NCI-H82 (cell line): Measurements from ENCODE around the gene NTN4.
"Not testable (repeated sequence)": the region's sequence is repeated elsewhere in the genome, so short reads cannot be mapped to it uniquely, and the experiment has no call there.

Experiments used
- DNase-seq: peaks from one replicate; lab custom pipeline; 2025; lab: John Stamatoyannopoulos, UW

NTN4 gene

GRCh38 chr12:95654665-95655064 is 135.9 kb downstream of the NTN4 start:
- not testable (repeated sequence) for DNase-seq

GRCh38 chr12:95653771-95654546 is 136.6 kb downstream of the NTN4 start:
- no peak for DNase-seq

- DNase-seq, result no peak
These were observed 138.9 kb downstream of the NTN4 start for GRCh38 chr12:95651681-95652080.

GRCh38 chr12:95648990-95649791 is 141.4 kb downstream of the NTN4 start:
- DNase-seq, result no peak

GRCh38 chr12:95646781-95647190 is 143.8 kb downstream of the NTN4 start:
- DNase-seq, result no peak

GRCh38 chr12:95643256-95643655 is 147.3 kb downstream of the NTN4 start:
- no peak for DNase-seq

GRCh38 chr12:95642583-95642982 is 148.0 kb downstream of the NTN4 start:
- peak; percentile 44 for DNase-seq

GRCh38 chr12:95641299-95641952 is 149.1 kb downstream of the NTN4 start:
- no peak for DNase-seq

- no peak for DNase-seq
These were observed 150.0 kb downstream of the NTN4 start for GRCh38 chr12:95640516-95640915.

GRCh38 chr12:95637471-95638155 is 153.0 kb downstream of the NTN4 start:
- DNase-seq, result no peak

- DNase-seq, result no peak
These were observed 153.6 kb downstream of the NTN4 start for GRCh38 chr12:95637010-95637409.

- no peak for DNase-seq
These were observed 155.6 kb downstream of the NTN4 start for GRCh38 chr12:95634622-95635621.

- DNase-seq, result peak; percentile 10
These were observed 156.7 kb downstream of the NTN4 start for GRCh38 chr12:95633732-95634465.

GRCh38 chr12:95633049-95633731 is 157.4 kb downstream of the NTN4 start:
- no peak for DNase-seq

GRCh38 chr12:95630496-95630895 is 160.1 kb downstream of the NTN4 start:
- no peak for DNase-seq

GRCh38 chr12:95629392-95629791 is 161.2 kb downstream of the NTN4 start:
- no peak for DNase-seq

GRCh38 chr12:95626854-95627253 is 163.7 kb downstream of the NTN4 start:
- DNase-seq, result no peak

GRCh38 chr12:95625012-95625411 is 165.6 kb downstream of the NTN4 start:
- DNase-seq, result no peak

- DNase-seq, result no peak
These were observed 166.0 kb downstream of the NTN4 start for GRCh38 chr12:95624589-95624988.
